GM19099 (cell line): ENCODE data around the gene SLC26A1.
A peak's percentile ranks its signal among the peaks of the same experiment; 100 is the strongest.

ENCODE experiments used
- POLR2A ChIP-seq: IDR thresholded peaks from 3 replicates; pipeline ENCODE4 v1.6.1; 2011; ENCODE audit warnings: low read depth; ENCODE audit not compliant: insufficient read length; ENCODE audit errors: extremely low read depth

The SLC26A1 gene

GRCh38 chr4:986428-986878 lies 6.8 kb downstream of the SLC26A1 start:
- TF ChIP-seq POLR2A, result no peak

GRCh38 chr4:985123-985830 lies 7.9 kb downstream of the SLC26A1 start:
- no peak for TF ChIP-seq POLR2A

GRCh38 chr4:984336-985054 lies 8.7 kb downstream of the SLC26A1 start:
- TF ChIP-seq POLR2A, result no peak

GRCh38 chr4:982814-983213 lies 10.4 kb downstream of the SLC26A1 start:
- TF ChIP-seq POLR2A, result no peak

GRCh38 chr4:982291-982690 lies 10.9 kb downstream of the SLC26A1 start:
- TF ChIP-seq POLR2A, result no peak

GRCh38 chr4:978957-979701 lies 14.1 kb downstream of the SLC26A1 start:
- no peak for TF ChIP-seq POLR2A

- no peak for TF ChIP-seq POLR2A
Observed at GRCh38 chr4:974668-975067, 18.5 kb downstream of the SLC26A1 start.

GRCh38 chr4:973431-974397 lies 19.5 kb downstream of the SLC26A1 start, which contains the start of gene DGKQ:
DGKQ (minus strand) TSS chr4:973569; CDS start chr4:973482, 87 bp downstream.
- TF ChIP-seq POLR2A, result peak; percentile 46

GRCh38 chr4:972651-973424 lies 20.4 kb downstream of the SLC26A1 start:
- peak; percentile 7 for TF ChIP-seq POLR2A

GRCh38 chr4:971666-972500 lies 21.3 kb downstream of the SLC26A1 start:
- TF ChIP-seq POLR2A, result no peak

- no peak for TF ChIP-seq POLR2A
Observed at GRCh38 chr4:970854-971520, 22.2 kb downstream of the SLC26A1 start.

- TF ChIP-seq POLR2A, result no peak
Observed at GRCh38 chr4:970046-970745, 23.0 kb downstream of the SLC26A1 start.
